ENCODE data around the gene ADAMTS16.

ADAMTS16 gene

DNA sequence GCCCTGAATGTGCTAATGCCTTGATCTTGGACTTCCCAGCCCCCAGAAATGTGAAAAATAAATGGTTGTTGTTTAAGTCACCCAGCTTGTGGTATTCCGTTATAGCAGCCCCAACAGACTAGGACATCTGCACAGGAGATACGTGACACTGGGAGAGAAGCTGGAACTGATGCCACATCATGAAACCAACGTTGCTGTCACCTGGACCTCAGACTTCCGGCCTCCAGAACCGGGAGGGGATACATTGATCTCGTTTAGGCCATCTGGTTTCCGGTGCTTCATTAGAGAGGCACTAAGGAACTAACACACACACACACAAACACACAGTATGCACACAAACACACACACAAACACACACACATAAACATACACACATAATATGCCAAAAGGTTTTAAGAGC lies 207.3 kb downstream of the ADAMTS16 start:
- DNase-seq (ENCODE audit: low read depth, low spot score) = no peak

DNA sequence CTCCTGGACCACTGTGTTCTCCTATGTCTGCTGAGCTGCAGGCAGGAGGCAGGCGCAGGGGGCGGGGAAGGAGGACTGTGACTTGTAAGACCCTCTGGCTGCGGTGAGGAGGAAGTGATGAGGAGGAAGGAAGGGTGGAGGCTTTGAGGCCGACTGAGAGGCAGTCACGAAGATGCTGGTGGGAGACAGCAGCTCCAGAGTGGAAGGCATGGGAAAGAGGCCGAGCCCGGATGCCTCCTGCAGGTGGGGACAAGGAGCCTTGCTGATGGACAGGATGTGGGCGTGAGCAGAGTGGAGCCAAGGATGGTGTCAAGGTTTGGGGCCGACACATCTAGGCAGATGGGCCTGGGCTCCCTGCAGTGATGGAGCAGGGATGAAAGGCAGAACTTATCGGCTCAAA lies 208.0 kb downstream of the ADAMTS16 start:
- DNase-seq (ENCODE audit: low read depth, low spot score) = no peak

DNA sequence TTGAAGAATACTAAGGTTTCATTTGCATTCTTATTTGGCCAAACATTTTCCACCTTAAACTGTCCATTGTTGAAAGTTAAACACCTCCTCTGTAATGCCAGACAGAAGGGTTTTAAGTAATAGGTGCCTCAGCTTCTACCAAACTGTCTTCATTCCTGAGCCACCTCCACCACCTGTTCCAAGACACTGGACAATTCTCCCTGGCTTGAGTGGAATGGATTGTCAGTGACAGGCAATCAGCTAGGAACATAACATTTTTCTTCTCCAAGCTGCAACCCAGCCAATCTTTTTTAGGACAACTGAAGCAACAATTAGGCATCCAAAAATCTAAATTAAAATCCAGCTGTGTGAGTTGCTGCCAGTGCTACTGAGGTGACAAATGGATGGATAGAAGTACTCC lies 208.4 kb downstream of the ADAMTS16 start:
- no peak for DNase-seq (ENCODE audit: low read depth, low spot score)

DNA sequence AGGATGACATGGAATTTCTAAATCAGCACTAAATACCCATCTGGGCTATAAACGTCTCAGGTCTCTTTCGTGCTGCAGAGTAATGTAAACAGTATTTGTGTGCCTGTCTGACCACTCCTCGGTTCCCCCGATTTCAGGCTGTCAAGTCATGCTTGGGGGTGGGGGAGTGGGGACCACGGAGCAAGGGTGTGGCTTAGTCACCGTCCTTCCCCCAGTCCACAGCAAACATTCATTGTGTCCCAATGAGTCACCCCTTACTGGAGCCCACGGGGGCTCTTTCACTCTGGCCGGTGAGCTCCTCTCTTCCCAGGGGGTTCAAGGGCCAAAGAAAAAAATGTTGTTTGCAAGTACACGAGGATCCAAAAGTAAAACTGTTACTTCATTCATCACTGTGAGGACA lies 210.0 kb downstream of the ADAMTS16 start:
- no peak for DNase-seq (ENCODE audit: low read depth, low spot score)

DNA sequence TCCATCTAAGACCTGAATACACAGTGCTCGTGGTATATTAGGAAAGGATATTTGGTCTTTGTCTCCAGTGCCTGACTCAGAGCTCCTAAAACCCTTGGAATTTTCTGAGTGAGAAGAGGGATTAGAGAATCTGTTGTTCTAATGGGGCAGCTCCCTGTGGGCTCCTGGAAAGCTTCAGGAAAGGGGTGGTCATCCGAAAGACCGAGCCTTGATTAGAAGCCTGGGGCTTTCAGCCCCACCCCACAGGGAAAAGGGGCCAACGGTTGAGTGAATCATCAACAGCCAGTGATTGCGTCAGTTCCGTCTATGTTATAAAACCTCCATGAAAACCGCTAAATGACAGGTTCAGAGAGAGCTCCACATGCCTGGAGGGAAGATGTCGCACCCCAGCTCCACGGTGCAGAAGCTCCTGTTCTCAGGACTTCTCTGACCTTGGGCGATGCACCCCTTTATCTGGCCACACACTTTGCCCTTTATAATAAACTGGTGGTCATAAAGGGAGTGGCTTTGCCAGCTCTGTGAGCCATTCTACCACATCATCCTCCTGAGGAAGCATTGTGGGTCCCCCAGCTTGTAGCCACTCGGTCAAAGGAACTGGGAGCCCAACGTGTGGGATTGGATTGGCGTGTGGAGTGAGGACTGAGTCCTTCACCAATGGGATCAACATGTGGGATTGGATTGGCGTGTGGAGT lies 211.3 kb downstream of the ADAMTS16 start:
- DNase-seq (ENCODE audit: low read depth, low spot score) = no peak

DNA sequence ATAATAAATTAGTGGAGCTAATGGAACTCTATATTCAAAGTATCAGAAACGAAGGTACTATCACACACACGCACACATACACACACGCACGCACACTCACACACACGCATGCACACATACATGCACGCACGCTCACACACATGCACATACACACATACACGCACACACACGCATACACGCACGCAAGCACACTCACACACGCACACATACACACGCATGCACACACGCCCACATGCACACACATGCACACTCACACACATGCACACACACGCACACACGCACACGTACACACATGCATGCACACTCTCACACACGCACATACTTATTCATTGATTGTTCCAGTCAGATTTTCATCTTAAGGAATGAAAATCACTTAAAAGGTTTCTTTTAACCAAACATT lies 212.5 kb downstream of the ADAMTS16 start:
- no peak for DNase-seq (ENCODE audit: low read depth, low spot score)

DNA sequence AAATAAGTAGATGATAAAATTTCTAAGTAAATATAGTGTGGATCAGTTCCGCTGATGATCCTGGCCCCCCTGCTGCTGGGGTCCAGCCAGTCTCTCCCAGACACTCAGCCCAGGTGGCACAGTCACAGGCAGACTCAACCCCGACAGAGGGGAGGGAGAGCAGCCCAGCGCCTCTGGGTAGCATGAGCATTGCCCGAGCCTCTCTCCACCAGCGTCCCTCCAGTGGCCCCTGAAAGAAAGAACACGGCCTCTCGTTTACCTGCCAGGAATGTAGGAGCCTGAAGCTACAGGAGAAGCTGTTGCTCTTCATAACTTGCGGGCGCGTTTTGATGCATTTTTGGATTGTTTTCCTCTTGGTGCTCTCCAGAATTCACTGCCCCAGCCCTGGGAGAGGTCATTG lies 213.6 kb downstream of the ADAMTS16 start:
- DNase-seq (ENCODE audit: low read depth, low spot score) = no peak

DNA sequence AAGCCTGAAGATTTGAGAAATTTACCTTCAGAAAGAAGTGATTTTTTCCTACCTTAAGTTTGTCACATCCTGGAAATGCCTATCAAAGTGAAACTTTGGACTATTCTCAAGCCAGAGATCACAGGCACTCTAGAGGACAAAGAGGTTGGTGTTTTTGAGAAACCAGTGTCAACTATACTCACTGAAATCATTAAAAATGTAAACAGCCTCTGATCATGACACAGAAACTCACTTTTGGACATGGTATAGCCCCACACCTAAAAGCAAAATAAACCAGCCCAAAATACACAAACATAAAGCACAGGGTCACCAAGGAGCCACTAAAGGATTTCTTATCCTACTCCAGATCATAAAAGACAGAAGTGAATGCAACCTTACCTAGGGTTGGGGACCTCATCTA lies 216.6 kb downstream of the ADAMTS16 start:
- no peak for DNase-seq (ENCODE audit: low read depth, low spot score)

DNA sequence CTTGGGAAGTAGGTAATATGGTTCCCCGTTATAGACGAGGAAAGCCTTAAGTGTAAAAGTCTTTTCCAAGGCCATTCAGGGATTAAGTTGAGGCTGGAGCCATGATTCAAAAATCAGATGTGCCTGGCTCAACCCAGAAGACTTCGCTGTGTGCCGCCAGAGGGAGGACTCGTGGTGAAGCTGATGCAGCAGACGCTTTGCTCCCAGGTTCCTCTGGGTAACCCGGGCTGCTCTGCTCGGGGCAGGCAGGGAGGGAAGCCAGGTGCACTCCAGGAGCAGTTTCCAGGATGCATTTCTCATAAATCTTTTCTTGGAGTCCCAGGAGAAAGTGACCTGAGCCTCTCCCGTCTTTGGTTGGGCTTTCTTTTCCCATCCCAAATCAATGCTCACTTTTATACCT lies 219.5 kb downstream of the ADAMTS16 start:
- DNase-seq (ENCODE audit: low read depth, low spot score) = no peak

DNA sequence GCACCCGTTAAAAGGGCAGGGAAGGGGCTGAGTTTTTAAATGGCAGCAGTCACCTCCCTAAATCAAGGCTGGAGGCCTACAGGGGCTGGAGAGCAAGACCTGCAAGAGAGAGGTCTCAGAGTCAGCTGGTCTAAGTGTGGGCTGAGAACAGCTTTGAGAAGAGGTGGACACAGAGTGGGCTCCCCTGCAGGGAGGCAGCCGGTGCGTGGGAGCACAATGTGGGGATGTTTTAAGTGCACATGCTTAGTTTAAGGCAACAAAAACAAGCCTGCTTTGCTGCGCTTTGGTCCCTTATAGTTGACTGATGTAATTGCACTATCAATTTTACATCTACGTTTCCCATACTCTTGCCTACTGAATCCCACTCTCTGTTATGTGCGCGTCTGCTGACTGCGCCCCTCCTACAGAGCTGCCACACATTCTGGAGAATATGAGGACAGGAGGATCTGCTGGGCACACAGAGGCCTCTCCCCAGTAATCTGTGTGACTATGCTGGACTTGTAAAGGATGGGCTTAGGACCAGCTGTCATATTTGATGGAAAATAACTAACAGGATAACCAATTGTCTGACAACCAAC lies 220.3 kb downstream of the ADAMTS16 start:
- DNase-seq (ENCODE audit: low read depth, low spot score) = no peak

DNA sequence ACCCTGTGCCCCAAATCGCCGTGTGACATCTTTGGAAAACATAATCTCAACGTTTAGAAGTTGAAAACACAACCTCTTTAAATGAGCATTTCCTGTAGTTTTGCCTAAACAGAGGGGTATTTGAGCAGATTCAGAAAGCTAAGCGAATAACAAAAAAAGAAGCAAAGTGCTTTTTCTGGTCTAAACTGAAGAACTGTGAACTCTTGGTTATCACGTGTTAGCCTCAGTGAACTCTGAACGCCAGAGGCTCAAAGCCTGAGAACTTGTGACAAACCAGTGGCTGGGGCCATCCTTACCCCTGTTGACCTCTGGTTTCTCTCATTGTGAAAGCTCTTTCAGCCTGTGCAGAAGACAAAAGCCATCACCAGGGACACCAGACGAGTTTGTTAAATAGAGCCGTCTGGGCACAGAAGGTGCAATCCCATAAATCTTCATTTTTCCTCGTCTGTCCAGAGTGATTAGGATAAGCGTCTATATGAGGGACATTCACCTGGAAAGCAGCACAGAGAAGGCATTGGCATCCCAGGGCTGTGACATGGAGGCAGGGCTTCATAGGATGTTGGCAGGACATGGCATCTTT lies 220.9 kb downstream of the ADAMTS16 start:
- no peak for DNase-seq (ENCODE audit: low read depth, low spot score)

DNA sequence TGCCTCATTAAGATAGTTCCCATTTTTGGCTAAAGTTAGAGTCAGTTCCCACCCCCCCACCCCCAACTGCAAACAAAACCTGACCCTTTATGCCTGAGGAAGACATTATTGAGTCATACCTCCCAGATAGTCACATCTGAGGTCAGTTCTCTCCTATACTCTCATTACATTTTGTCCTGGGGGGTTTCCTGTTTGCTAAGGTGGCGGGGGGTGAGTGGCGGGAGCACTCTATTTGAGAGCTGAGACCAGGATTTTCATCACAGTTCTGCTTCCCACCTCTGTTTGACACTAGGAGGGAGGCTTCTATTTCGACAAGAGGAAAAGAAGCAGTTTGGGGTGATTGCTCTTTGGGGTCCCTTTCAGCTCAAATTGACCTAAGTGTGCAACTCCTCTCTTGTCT lies 222.9 kb downstream of the ADAMTS16 start:
- DNase-seq (ENCODE audit: low read depth, low spot score) = no peak

DNA sequence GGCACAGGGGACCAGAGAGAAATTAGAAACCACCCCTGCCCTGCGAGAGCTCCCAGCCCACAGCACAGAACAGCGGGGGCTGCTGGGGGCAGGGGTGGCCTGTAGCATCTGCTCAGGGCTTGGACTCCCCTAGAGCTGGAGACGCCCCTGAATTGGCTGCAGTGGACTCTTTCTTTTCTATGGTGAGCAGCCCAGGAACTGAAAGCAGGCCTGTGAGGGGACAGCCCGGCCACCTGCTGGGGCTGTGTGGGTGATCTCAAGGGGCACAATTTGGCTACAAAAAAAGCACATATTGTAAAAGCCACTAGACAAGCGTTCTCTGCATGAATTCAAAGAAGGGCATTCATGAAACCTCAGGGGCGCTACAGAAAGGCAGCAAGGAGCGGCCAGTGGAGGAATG lies 224.8 kb downstream of the ADAMTS16 start:
- DNase-seq (ENCODE audit: low read depth, low spot score) = no peak

DNA sequence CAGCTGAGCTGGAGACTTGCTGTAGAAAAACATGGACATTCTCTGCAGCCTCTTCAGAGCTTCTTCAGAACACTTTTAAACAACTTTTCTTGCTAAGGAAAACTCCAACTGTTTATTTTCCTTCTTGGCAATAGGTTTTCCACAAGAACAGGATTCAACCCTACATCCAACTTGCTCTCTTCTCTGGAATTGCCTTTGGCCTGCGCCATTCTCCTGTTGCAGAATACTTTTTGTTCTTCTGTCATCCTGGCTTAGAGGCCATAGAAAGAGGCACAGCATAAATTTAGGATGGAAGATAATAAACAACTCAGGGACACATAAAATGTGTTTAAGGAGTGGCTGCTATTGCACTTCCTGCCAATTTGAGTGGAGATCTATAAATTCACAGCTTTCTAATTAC lies 227.6 kb downstream of the ADAMTS16 start:
- DNase-seq (ENCODE audit: low read depth, low spot score) = no peak

DNA sequence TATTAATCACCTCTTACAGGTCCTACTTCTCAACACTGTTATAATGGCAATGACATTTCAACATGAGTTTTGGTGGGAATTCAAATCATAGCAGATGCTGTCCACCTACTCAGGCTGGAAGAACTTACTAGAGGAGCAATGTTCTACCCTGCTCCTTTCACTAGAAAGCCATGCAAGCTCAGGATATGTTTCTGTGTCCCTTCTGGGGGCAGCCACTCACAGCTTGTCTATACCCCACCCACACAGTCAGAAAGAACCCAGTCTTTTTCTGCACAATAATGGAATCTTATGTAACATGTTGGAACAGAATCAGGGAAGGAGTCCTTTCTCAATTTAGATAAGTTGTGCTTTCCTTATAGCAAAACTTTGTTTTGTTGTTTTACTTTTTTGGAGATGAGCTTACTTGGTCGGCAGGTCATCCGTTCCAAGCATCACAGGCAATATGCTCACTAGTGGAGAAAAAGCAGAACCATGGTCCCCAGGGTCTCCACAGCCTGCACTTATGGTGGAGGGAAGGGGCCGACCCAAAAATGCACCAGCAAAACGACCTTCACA lies 229.0 kb downstream of the ADAMTS16 start:
- DNase-seq (ENCODE audit: low read depth, low spot score) = no peak

Measured in iPS DF 19.7 (cell line).